GM18526 (cell line): ENCODE measurements around the gene SWAP70.

Experiments
- POLR2A ChIP-seq: IDR thresholded peaks from 3 replicates; pipeline ENCODE4 v1.6.1; 2011; ENCODE audit not compliant: insufficient read length; ENCODE audit errors: extremely low read depth

SWAP70 gene

DNA sequence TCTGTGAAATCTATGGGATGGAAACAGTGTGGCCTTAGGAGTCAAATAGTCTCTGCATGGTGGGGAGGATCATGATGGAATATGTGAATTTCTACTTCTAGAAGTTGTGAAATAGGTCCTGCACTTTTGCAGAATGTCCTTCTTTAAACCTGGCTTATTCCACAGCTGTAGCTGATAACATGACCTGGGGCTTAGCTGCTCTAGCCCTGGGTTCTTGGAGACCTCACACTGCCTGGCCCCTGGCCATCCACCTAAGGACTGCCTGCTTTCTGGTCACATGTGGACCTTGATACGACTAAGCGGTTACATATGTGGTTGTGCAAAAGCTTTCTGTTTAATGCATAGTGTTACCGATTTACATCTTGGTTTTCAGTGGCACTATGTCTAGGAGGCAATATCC is 88.2 kb downstream of the SWAP70 start:
- no peak for TF ChIP-seq POLR2A

DNA sequence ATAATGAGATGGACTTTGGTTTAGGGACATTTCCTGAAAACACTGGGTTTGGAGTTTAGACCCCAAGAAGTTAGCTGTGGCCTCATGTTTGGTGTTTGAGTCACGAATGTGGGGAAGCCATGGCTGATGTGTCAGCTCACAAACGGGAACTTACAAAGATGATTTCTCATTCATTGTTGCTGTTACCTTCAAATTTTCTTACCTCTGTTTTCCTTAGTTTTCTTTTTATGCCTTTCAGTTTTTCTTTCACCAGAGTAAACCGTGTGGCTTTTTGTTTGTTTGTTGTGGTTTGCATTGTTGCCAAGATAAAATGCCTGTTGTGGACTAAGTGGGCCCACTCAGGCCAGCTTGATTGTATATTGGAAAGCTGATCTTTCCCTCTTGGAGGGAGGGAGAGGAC is 89.1 kb downstream of the SWAP70 start:
- no peak for TF ChIP-seq POLR2A

DNA sequence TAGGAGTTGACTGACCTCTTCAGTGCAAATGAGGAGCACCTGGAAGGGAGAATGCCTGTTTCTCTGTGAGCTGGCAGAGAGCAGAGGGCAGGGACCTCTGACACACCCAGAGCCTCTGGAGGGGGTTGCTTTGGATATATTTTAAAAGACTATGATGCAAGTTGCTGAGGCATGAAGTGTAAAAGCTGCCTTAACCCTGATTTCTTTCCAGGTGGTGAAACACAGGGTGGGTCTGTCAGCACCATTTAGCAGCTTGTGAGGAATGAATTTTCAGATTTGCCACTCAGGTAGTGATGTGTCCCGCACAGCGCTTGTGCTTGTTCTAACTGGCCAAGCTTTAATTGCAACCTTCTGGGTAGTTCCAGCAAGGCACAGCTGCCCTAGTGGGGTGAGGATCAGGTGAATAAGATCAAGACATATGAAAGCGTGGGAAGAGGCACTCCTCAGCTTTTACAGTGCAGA is 90.2 kb downstream of the SWAP70 start:
- TF ChIP-seq POLR2A: no peak

DNA sequence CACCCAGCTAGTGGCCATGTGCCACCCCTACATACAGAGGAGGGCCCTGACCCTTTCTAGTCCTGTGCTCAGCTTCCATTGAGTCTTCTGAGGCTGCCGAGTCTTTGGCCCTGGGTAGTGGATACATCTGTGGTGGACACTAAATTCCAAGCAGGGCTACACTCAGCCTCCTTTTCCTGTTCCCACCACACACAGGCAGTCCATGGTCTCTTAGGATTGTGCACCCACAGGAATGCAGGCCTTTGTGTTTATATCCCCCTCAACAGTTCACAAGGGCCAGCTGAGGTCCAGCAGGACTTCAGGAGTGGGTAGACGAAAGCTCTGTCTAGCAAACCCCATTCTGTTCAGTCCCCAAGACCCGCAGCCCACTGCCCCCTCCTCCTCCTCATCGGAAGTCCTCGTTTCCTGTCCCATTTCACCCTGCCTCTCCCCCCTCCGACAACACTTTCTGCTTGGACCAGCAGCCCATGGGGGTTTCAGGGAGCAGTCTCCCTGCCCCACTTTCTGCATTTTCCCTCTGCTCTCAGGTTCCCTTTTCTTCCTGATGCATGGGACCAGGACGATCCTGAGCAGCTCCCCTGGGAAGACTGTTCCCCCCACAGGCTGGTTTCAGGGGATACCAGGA is 91.8 kb downstream of the SWAP70 start:
- no peak for TF ChIP-seq POLR2A

DNA sequence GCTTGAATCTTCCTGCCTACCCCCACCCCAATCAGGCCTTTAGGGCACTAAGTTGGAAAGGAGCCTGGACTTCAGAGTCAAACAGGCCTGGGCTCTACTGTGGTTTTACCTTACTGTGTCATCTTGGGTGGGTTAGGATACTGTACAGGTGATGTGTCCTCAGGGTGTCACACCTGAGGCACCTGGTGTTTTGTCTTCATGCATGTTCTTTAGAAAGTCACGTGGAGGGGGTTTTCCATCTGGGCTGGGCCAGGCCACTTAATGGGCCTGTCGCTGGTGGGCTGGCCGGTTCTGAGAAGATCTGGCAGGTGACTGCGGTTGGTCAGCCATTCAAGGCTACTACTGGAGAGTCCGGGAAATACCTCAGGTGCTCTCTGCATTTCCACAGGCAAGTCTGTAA is 92.6 kb downstream of the SWAP70 start:
- TF ChIP-seq POLR2A: no peak

DNA sequence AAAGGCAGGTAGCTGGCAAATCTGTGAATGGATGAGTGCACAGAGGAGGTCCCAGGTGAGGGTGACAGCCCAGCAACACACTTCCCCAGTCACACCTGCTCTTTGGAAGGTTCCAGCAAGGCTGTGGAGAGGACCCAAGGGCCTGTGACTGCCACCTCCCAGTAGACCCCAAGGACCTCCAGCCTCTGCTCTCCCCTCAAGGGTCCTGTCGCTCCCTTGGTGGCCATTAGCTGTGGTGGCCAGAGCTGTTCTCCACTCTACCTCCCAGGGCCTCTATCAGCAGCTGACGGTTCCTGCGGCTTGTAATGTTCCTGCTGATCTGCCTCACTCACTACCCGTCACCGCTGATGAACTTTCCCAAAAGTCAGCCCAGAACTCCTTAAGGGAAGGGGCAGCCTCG is 93.0 kb downstream of the SWAP70 start:
- TF ChIP-seq POLR2A: no peak

DNA sequence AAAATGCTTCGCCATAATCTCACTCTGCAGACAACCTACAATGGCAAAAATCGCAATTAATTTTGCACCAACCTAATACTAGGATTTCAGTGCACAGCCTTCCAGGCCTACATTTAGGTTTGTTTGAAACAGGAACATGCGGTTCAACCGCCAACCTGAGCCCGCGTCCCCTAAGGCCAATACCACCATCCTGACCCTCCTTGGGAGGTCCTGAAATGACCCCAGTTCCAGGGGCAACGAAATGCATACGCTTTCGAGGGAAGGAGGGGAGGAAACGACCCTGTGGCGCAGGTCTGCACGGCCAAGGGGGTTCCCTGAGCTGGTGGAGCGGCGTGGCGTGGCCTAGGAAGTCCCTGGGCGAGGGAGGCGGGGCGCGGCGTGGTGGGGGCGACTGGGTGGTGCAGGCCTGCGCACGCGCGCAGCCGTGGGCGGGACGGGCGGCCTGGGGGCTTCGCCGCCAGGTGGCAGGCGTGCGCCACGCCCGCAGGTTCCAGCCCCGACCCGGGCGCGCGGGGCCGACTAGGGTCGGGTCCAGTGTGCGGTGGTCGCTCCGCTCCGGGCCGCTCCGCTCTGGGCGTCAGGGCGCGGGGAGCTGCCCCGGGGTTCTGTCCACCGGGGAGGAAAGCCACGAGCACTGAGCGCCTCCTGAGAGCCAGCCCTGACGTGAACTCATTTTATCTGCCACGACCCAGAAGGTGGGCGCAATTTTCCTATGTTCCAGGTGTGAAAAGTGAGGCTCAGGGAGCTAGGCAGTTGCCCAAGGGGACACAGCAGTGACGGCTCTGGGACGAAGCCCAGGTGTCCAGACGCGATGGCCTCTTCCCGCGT is 94.1 kb downstream of the SWAP70 start:
- peak; percentile 44 for TF ChIP-seq POLR2A

DNA sequence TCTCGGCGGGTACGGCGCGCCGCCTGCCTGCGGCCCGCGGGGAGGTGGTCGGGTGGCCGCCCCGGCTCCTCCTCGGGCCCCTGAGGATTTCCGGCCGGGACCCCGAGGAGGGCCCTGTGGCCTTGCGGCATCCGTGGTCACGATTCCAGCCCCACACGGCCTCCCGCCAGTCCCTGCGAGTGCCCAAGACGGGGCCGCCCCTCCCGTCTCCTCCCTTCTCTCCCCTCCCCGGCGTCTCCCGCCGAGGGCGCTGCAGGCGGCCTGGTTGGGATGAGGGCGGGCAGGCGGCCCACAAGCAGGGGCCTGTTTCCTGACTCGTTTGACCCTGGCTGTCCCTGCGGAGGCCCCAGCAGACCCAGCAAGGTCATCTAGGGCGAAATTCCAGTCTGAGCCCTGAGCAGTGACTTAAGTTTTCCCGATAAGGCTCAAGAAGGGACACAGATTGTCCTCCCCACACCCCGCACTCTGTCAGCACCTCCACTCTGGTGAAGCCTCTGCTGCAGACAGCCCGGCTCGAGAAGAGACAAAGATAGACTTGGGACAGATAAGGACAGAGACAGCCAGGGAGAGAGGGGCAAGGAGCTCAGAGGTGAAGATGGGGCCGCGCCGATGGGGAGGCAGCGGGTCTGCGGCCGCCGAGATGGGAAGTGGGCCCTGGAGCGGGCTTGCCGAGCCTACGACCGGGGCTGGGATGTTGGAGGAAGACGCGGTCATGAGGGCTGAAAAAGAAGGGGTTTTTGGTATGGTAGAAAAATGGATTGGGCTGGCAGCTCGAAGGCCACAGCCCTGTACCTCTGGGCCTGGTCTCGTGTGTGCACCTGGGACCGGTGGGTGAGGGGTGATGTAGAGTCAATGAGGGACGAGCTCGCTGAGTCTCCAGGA is 95.0 kb downstream of the SWAP70 start:
- peak; percentile 14 for TF ChIP-seq POLR2A

DNA sequence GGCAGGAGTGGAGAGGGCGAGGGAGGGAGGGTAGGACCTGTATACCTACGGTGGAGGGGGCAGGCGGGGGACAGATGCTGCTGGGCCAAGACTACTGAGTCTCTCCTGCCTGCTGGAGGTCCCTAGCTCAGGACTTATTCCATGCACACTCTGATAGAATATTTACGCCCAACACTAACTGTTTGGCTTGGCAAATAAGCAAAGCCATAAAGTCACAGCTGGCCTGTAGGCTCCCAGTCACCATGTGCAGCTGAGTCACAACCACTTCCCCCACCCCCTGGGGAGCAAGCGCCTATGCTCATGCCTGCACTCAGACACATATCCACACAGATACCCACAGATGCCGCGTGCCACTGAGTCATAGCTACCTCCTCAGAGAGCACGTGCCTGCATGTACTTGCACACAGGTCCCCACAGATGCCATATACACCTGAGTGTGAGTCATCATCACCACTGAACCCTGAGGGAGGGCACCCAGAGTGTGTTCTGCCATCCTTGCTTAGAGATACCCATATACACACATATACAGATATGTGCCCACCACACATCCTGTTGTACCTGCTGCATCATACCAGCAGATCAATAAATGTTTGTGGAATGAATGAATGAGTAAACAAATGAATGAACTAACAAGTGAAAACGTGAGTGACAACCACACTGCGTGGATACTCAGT is 95.8 kb downstream of the SWAP70 start:
- no peak for TF ChIP-seq POLR2A

DNA sequence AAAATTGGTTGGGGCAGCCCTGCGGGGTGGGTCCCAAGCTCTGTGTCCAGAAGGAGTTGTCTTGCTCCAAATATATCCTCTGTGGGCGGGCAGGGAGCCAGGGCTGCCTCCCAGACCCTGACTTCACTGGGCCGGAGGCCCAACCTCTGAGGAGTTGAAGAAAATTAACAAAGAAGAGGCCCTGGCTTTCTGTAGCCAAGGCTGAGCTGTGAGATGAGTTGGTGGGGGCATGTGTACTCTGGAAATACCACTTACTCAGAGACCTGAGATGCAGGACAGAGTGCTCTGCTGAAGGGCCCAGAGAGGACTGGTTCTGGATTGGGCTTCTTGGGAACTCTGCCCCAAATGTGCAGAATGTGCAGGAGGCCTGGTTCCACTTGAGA is 96.3 kb downstream of the SWAP70 start:
- no peak for TF ChIP-seq POLR2A

DNA sequence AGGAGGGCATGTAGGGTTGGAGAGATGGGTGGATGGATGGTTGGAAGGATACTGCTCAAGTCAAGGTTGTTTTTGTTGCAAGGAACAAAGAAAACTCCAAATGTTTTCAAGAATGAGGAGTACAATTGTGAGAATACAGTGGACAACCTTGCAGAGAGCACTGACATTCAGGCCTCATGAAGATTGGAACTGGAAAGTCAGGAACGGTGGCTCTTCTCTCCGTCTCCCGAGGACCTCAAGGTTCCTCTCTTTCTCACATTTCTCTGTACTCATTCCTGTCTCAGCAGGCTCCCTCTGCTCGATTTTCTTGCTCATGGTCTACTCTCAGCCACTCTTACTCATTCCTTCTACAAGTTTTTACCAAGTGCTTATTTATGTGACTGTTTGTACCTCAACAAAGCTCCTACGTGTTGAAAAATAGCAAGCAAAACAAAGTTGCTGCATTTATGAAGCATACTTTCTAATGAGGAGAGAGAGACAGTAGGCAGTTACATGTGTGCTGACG is 97.6 kb downstream of the SWAP70 start:
- TF ChIP-seq POLR2A: no peak

DNA sequence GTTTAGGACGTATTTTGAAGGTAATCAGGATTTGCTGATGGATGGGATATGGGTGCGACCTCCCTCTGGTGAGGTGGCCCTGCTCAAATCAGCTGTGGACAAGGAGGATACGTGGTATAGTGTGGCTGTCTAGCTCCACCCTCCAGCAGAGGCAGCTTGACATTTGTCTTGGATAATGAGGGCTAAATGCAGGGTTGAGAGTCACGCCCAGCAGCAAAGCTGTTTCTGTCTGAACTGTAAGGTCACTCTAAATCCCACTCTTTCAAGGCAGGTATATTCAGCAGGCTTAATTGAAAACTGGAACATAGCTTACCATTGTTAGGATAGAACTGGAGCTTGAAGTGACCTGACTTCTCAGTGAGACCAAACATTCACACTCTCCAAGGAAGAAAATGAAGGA is 98.7 kb downstream of the SWAP70 start:
- no peak for TF ChIP-seq POLR2A

DNA sequence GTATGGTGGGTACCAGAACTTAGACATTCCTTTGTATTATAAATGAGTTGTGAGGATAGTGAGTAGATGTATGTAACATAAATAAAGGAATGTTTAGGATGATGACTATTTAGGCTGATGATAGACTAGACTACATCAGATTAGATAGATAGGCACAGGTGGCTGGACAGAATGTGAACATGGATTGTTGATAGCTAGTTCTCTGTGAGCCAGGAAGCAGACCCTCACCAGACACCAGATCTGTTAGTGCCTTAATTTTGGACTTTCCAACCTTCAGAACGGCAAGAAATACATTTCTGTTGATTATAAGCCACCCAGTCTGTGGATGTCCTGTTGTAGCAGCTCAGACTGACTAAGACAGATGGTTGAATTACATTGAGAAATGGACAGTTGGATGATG is 99.4 kb downstream of the SWAP70 start:
- TF ChIP-seq POLR2A: no peak

DNA sequence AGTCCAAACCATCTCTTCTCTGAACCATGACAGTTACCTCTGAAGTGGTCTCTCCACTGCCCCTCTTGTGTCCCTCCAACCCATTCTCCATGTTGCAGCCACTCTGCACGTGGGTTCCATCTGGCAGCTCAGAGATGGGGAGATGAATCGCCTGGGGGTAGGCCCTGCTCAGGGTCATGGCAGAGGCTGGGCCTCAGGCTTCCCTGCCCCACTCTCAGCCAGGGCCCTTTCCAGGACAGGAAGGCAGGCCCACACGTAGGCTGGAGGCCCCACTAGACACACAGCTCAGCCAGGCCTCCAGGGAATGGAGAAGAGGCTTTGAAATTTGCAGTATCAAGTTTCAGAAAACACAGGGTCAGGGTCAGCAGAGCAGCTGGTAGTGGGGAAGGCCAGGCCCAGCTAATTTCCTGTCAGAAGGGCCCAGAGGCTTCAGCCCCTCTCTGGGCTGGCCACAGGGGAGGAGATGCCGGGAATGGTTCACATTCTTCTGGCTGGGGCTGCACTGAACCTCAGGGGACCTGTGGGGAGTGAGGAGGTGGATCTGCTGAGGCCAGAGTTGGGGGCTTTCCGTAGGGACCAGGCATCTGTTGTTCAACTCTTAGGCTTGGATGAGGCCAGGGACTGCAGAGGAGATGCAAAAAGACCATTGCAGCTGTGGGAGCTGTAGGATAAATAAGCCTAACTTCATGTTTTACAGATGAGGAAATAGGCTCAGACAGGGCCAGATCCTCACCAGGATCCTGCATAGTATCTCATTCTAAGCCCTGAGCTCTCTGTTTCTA is 101.6 kb downstream of the SWAP70 start:
- TF ChIP-seq POLR2A: no peak
